ENCODE measurements around the gene TEX19. TPM values are rescaled to one million over a fixed set of nuclear protein-coding genes. Genes with fewer than 3 reads are reported as not detected.
"Not testable (repeated sequence)": the region's sequence is repeated elsewhere in the genome, so short reads cannot be mapped to it uniquely, and the experiment has no call there.

The TEX19 gene
- total RNA-seq, 1 experiment from 2014 or later = 0.57 TPM

DNA sequence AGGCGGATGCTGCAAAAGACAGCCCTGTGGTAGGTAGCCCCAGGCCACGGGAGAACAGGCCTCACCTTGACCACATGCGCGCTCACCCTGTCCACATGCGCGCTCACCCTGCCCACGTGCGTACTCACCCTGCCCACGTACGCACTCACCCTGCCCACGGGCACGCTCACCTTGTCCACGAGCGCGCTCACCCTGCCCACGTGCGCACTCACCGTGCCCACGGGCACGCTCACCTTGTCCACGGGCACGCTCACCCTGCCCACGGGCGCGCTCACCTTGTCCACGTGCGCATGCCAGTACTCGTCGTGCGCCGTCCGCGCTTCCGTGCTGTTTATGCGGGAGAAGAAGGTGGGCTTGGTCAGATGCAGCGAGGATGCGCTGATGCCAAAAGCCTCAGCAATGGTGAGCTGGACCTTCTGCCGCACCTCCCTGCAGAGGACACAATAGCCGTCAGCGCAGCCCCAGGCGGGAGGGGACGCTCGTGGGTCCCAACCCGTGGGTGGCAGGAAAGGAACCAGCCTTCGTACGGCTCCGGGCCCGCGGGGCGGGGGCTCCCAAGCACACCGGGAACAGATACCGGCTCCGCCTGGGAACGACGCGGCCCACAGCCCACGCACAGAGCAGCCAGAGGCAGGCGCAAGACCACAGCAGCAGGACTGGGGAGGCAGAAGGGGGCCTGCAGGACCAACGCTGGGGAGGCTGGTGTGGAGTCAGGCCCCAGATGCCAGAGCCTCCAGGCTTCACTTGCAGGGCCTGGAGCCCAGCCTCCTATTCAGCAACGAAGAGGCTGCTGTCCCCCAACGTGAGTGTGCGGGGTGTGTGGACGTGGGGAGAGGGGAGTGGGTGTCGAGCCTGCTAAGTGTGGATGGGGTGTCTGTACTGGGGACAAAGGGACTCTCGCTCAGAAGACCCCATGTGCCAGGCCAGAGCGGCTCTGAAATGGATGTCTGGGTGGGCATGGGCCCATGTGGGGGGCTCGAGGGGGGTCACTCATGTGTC, 44.9 kb downstream of the TEX19 start:
- DNase-seq (ENCODE audit: extremely low read depth, low read depth) = no peak

DNA sequence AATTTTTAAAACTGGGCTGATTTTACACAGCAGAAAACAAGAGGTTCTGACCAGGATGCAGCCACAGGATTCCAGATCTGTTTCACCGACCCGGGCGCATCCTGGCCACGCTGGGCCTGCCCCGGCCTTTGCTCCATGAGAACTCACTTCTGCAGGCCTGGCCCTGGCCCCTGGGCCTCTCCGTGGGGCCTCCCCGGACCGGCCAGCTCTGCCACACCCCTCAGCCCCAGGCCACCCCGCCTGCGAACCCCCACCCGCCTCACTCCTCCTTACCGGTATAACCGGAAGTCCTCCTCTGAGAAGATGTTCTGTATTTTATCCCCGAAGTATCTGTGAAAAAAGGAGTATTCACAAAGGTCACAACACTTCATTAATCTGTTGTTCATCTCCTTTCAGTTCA, 46.0 kb downstream of the TEX19 start:
- no peak for DNase-seq (ENCODE audit: extremely low read depth, low read depth)

DNA sequence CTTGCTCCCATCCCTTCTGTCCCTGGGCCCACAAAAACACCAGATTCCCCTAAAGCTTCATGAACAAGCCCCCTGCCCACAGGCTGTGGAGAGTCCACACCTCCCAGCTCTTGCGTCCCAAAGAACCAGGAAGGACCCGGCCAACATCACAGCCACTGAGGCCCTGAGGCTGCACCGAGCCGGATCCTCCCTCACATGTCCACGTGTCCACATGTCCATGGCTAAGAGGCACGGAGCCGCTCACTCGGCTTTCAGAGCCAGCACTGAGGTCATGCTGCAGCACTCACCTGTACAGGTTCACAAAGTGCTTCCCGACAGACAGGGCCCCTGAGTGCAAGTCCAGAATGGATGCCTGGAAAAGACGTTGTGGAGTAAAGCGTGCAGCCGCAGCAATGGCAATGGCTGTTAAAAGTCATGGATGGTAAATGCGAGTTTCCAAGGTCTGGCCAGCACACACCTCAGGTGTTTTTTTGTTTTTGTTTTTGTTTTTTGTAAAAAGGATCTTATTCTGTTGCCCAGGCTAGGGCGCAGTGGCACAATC, 47.2 kb downstream of the TEX19 start:
- no peak for DNase-seq (ENCODE audit: extremely low read depth, low read depth)

DNA sequence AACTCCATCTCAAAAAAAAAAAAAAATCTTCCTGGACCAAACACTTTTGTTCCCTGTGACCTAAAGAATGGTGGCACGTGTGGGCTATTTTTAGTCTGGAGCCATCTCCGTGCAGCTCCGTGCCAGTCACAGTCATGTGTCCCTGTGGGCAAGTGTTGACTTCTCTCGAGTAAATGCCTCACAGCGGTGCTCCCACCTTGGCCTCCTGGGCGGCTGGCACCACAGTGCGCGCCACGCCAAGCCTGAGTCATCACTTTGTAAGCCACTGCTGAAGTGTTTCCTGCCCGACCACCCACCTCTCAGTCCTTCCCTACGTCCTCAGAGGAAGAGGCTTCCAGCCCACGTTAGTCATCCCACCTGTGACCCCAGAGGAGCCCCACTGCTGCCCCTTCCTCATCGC, 48.2 kb downstream of the TEX19 start:
- no peak for DNase-seq (ENCODE audit: extremely low read depth, low read depth)

DNA sequence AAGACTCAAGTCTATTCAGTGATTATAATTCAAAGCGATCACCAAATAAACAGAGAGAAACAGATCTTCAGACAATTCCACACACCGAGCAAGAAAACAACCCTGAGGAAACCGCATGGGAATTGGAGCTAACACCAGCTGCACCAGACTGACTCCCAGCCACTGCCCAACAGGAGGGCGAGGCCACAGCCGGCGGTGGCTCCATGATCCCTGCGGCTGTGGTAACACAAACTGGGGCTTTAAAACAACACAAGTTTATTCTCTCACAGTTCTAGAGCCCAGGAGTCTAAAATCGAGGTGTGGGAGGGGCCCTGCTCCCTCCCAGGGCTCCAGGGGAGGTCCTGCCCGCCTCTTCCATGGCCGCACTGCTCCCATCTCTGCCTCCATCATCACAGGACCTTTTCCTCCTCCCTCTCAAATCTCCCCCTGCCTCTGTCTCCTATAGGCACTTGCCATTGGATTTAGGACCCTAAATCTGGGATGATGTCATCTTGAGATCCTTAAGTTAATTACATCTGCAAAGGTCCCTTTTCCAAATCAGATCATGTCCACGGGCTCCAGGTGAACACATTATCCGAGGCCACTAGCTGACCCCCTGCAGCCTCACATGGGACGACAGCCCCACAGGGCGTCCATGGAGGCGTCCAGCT, 49.4 kb downstream of the TEX19 start:
- DNase-seq (ENCODE audit: extremely low read depth, low read depth) = no peak

DNA sequence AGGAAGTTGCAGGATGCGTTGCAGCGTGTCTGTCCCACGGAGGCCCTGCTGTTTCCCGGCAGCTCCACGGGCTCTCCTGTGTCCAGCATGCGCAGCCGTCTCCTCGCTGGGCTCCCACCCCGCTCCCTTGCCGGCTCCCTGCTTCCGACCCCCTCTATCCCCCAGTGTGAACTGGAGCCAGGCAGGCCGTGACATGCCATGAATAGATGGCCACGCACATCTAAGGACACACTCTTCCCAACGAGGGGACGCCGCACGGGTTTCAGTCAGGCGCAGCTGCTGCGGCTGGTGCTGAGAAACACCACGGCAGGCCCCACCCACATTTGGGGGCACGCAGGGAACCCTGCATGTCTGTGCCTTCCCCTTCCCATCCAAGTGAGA, 49.9 kb downstream of the TEX19 start:
- DNase-seq (ENCODE audit: extremely low read depth, low read depth) = no peak

DNA sequence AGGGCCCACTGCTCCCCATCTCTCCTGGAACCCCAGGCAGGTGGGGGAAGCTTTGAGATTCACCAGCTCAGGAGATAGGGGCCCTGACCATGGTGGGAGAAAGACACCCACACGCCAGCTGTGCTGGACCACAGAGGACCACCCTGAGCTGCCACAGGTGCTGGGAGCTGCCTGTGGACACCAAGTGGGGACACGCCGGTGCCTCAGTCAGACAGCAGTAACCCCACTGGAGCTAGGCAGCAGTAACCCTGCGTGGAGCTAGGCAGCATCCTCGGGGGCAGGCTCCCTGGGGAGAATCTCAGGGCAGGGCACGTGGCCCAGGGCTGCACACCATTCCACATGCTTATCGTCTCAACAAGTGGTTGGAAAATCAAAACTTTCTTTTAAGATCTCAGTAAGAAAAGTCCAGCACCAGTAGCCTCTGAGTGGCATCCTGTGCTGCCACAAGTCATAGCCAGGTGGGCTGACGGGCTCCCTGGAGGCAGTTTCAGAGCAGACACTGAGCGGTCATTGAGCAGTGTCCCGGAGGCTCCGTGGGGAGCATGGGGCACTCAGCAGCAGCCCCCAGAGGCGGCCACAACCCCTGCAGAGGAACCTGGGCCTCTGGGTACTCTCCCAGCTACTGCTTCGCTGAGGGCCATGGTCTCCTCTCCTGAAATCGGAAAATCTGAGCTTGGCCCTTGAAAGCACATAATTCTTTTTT, 51.1 kb downstream of the TEX19 start:
- no peak for DNase-seq (ENCODE audit: extremely low read depth, low read depth)

DNA sequence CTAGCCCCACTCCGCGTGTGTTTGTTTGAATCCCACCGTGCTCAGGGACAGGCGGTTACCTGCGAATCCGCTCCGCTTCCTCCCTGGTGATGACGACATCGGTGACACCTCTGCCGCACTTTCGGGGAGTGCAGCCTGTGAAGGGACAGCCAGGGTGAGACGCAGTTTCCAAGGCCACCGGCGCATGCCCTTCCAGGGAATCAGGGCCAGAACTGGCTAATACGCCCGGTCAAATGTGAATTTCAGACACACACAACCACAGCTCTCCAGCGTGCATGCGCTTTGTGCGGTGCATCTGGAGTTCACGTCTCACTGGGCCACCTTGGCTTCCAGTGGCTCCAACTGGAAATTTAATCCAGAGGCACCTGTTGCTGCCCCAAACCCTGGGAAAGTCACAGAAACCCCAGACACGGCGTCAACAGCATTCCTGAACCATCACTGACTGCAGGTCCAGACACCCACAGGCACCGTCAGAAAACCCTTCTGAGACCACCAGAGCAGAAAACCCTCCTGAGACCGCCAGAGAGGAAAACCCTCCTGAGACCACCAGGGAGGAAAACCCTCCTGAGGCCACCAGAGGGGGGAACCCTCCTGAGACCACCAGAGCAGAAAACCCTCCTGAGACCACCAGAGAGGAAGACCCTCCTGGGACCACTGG, 52.5 kb downstream of the TEX19 start:
- DNase-seq (ENCODE audit: extremely low read depth, low read depth) = no peak

DNA sequence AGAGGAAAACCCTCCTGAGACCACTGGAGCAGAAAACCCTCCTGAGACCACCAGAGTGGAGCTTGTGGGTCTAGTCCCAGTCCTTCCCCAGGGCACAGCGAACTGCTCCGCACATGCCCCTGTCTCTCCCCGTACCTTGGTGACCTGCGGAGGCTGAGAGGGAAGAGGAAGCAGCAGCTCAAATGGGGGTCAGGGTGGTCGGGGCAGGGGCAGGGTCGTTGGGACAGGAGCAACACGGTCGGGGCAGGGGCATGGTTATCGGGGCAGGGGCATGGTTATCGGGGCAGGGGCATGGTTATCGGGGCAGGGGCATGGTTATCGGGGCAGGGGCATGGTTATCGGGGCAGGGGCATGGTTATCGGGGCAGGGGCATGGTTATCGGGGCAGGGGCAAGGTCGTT, 53.0 kb downstream of the TEX19 start:
- DNase-seq (ENCODE audit: extremely low read depth, low read depth) = not testable (repeated sequence)

DNA sequence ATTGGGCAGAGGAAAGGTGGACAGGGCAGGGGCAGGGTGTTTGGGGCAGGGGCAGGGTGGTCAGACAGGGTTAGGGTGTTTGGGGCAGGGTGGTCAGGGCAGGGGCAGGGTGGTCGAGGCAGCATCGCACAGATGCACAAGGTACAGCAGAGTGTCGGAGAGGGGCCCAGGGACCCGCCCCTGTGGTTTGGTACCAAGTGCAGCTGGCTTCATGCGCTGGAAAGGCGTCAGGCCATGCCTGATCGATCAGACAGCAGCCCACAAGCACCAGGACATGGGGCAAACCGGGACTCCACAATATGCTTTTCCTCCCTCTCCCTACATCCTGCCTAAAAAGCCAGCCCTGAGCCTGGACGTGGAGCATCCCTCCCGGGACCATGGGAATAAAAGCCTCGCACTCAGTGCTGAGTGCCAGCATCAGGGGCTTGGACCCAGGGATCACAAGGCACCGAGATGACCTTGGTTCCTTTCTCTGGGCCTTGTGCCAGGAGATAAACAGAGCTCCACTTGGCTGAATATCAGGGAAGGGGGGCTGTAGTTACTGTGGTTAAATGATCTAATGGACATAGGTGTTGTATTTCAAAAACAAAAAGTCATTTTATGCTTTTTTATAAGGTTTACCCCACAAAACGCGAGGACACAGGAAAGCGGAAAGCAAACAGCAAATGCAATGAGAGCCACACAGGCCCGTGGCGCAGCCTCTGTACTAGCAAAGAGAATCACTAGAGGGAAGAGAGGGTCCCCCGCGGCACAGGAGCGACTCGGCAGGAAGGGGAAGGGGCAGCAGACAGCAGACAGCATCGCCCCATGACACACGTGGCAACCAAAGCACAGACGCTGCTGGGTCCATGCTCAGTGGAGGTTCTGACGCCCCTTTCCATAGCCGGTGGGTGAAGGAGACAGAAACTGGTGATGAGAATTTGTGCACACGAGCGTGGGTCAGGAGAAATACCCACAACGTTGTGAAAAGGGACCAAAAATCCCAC, 53.8 kb downstream of the TEX19 start:
- DNase-seq (ENCODE audit: extremely low read depth, low read depth) = no peak

Other genes starting within 250 kb of the TEX19 start
- gene CCDC57, start 146.4 kb upstream of the TEX19 start, total RNA-seq (2014; rRNA removed; shearing (Covaris generic)) = 21.2 and 21.3 TPM in 2 replicates
- gene SLC16A3, start 130.2 kb upstream of the TEX19 start, total RNA-seq (2014; rRNA removed; shearing (Covaris generic)) = 217 and 220 TPM in 2 replicates
- 26.6 and 31.6 TPM in 2 replicates for gene CSNK1D, start 85.5 kb upstream of the TEX19 start, total RNA-seq (2014; rRNA removed; shearing (Covaris generic))
- 0.32 TPM in 1 of 2 replicates, not detected in the other for gene CD7, start 41.6 kb upstream of the TEX19 start, total RNA-seq (2014; rRNA removed; shearing (Covaris generic))
- 13.0 and 19.3 TPM in 2 replicates for gene SECTM1, start 25.5 kb upstream of the TEX19 start, total RNA-seq (2014; rRNA removed; shearing (Covaris generic))
- not detected in 2 replicates for gene UTS2R, start 12.5 kb downstream of the TEX19 start, total RNA-seq (2014; rRNA removed; shearing (Covaris generic))
- gene HEXD, start 59.1 kb downstream of the TEX19 start, total RNA-seq (2014; rRNA removed; shearing (Covaris generic)) = 8.8 and 14.1 TPM in 2 replicates
- gene OGFOD3, start 59.3 kb downstream of the TEX19 start, total RNA-seq (2014; rRNA removed; shearing (Covaris generic)) = 30.8 and 31.7 TPM in 2 replicates
- 39.5 TPM in 2 replicates for gene CYBC1, start 91.5 kb downstream of the TEX19 start, total RNA-seq (2014; rRNA removed; shearing (Covaris generic))
- 26.6 and 37.7 TPM in 2 replicates for gene NARF, start 99.5 kb downstream of the TEX19 start, total RNA-seq (2014; rRNA removed; shearing (Covaris generic))
- 43.9 and 45.9 TPM in 2 replicates for gene FOXK2, start 160.5 kb downstream of the TEX19 start, total RNA-seq (2014; rRNA removed; shearing (Covaris generic))

Data from NCI-H460 (cell line).